ENCODE data around the gene PTDSS2.

DNA sequence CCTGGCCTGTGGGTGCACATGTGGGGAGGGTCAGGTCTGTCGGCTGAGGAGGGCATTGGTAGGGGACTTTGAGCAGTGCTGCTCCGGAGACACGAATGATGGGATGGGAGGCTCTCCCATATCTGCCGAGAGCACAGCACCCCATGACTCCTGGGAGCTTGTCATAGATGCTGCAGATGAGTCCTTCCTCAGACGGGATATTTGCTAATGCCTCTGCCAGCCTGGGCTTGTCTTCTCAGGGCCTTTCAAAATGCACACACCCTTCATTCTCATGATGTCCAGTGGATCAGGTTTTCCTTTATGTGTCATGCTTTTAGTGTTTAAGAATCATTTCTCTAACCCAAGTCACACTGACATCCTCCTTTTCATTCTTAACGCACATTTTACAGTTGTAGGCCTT, 65.1 kb downstream of the PTDSS2 start:
- TF ChIP-seq, protein P1, sequence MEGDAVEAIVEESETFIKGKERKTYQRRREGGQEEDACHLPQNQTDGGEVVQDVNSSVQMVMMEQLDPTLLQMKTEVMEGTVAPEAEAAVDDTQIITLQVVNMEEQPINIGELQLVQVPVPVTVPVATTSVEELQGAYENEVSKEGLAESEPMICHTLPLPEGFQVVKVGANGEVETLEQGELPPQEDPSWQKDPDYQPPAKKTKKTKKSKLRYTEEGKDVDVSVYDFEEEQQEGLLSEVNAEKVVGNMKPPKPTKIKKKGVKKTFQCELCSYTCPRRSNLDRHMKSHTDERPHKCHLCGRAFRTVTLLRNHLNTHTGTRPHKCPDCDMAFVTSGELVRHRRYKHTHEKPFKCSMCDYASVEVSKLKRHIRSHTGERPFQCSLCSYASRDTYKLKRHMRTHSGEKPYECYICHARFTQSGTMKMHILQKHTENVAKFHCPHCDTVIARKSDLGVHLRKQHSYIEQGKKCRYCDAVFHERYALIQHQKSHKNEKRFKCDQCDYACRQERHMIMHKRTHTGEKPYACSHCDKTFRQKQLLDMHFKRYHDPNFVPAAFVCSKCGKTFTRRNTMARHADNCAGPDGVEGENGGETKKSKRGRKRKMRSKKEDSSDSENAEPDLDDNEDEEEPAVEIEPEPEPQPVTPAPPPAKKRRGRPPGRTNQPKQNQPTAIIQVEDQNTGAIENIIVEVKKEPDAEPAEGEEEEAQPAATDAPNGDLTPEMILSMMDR (IDR thresholded peaks at IDR 0.05): no peak
- no peak for TF ChIP-seq POLR2A (IDR thresholded peaks at IDR 0.05)

Data from Peyer's patch (tissue), 4 donors.